GM23248 (cell line): ENCODE results near the gene PAQR4.

ENCODE experiments used
- EZH2 ChIP-seq: fragments of 200-600 bp; sonication (generic); IDR thresholded peaks from 2 replicates; pipeline ENCODE4 v1.6.1; 2018; ENCODE audit warnings: antibody characterized with exemption, mild to moderate bottlenecking; ENCODE audit not compliant: insufficient read depth, poor library complexity, severe bottlenecking
- EZH2phosphoT487 ChIP-seq: fragments of 200-600 bp; sonication (generic); IDR thresholded peaks from 2 replicates; pipeline ENCODE4 v1.6.1; 2018; ENCODE audit warnings: antibody characterized with exemption, moderate library complexity, mild to moderate bottlenecking, low read depth; ENCODE audit not compliant: insufficient read depth

DNA sequence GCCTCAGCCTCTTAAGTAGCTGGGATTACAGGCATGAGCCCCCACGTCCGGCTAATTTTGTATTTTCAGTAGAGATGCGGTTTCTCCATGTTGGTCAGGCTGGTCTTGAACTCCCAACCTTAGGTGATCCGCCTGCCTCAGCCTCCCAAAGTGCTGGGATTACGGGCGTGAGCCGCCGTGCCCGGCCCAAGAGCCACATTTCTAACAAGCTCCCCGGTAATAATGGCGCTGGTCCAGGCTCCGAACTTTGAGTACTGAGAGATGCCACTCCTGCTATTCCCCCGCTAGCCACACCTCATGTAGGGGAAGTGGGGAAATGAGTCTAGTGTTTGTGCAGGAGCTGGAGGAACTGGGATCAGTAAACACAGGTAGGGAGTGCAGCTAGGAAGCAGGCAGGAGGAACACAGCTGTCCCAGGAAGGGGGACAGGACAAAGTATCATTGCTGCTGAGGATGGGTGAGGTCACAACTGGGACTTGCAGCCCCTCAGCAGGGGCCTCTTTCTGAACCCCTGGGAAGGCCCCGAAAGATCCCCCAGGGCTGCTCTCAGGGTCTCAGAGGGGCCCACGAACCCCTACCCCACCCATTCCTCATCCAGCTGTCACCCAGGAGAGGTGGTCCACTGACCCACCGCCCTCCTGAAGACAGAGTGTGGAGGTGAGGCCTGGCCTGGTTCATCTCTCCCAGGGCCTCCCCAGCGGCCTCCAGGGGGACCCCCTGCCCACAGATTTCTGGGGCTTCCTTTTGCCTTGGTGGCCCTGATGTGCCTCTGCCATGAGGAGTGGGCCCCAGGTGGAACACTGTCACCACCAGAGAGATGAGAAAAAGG, 8.8 kb upstream of the PAQR4 start:
- TF ChIP-seq EZH2 (no peak), EZH2phosphoT487 (no peak)
